Activated naive CD8-positive, alpha-beta T cell (primary cell): ENCODE results near the gene TRAPPC10.
A peak's percentile ranks its signal among the peaks of the same experiment; 100 is the strongest.

Experiments used
- H3K27ac Mint-ChIP-seq: one replicate; pipeline ENCODE4 v1.8.0; 2021; ENCODE audit warnings: mixed read lengths
- H3K27me3 Mint-ChIP-seq: one replicate; pipeline ENCODE4 v1.8.0; 2021; ENCODE audit warnings: mixed read lengths
- H3K36me3 Mint-ChIP-seq: one replicate; pipeline ENCODE4 v1.8.0; 2021; ENCODE audit warnings: mixed read lengths
- H3K4me1 Mint-ChIP-seq: one replicate; pipeline ENCODE4 v1.8.0; 2021; ENCODE audit warnings: low read depth, mixed read lengths
- H3K4me3 Mint-ChIP-seq: one replicate; pipeline ENCODE4 v1.8.0; 2021; ENCODE audit warnings: mild to moderate bottlenecking, mixed read lengths
- H3K9me3 Mint-ChIP-seq: one replicate; pipeline ENCODE4 v1.8.0; 2021; ENCODE audit warnings: low read depth, mixed read lengths

TRAPPC10 gene

DNA sequence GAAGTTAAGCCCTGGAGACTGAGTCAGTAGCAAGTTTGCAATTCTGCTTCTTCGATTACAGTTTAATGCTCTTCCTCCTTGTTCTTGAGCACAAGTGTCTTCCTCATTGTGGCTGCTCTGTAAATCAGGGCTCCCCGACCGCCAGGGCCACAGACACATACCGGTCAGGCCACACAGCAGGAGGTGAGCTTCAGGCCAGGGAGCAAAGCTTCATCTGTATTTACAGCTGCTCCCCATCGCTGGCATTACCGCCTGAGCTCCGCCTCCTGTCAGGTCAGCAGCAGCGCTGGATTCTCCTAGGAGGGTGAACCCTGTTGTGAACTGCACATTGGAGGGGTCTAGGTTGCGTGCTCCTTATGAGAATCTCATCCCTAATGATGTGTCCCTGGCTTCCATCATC lies 1.7 kb upstream of the TRAPPC10 start:
- H3K9me3 Mint-ChIP-seq, result no peaks in the 10 kb centered on the region
- H3K27me3 Mint-ChIP-seq, result no peaks in the 10 kb centered on the region
- H3K27ac Mint-ChIP-seq, result peak overlapping the region; percentile 66
- H3K36me3 Mint-ChIP-seq, result peaks cover 2% of the 10 kb centered on the region
- H3K4me3 Mint-ChIP-seq, result no peak overlapping the region
- peaks cover 30% of the 10 kb centered on the region for H3K4me1 Mint-ChIP-seq

DNA sequence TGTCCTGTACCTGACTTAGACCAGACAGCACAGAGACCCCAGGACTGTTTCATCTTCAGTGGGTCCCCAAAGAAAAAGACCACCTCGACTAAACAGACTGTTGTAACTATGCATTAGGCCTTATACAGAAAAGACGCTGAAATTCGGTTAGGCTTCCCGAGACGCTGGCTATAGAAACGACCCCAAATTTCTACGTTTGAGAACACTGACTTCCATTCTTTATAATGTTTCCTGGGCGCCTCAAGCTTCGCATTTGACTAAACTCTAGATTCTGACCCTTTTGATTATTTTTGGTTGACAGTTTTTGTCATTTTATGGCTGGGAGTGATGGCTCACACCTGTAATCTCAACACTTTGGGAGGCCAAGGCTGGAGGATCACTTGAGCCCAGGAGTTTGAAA lies 986 bp upstream of the TRAPPC10 start:
- peak overlapping the region; percentile 92 for H3K4me3 Mint-ChIP-seq
- H3K9me3 Mint-ChIP-seq, result no peaks in the 10 kb centered on the region
- peak overlapping the region; percentile 97 for H3K27ac Mint-ChIP-seq
- H3K4me1 Mint-ChIP-seq, result peaks cover 37% of the 10 kb centered on the region
- no peaks in the 10 kb centered on the region for H3K27me3 Mint-ChIP-seq
- peaks cover 2% of the 10 kb centered on the region for H3K36me3 Mint-ChIP-seq

DNA sequence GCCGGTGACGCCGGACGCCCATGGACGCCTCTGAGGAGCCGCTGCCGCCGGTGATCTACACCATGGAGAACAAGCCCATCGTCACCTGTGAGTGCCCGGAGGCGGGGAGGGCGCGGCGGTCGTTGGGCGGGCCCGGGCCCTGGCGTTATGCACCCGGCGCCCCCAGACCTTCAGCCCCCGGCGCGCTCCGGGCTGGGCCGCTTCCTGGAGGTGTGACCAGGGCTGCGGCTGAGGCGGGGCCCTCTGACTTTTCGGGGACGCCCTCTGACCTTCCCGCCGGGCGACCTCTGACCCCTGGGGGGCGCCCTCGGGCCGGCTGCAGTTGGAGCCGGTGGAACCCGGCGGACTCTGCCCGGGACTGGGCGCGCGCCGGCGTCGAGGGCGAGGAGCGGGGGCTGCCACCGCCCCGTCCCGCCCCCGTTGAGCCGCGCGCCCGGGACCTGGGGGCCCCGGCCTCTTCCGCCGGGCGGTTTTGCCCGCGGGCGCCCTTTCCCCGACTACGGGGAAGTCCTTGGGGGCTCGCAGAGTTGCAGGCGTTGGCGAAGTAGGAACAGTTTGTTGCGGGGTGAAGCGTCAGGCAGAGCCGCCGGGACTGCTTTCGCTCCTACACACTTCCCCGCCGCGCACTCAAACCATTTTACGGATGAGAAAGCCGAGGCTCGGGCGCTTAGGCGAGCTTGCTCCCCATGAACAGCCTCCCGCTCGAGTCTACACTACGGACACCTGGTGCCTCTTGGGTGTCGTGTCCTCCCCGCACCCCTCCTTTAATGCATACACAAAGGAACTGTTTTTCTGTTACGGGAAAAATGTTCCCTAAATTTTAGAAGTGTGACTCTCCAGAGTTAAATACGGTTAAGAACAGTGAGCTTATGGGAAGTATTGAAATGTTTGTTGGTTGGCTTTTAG lies 618 bp downstream of the TRAPPC10 start:
- peak overlapping the region; percentile 93 for H3K4me3 Mint-ChIP-seq
- no peaks in the 10 kb centered on the region for H3K27me3 Mint-ChIP-seq
- peaks cover 2% of the 10 kb centered on the region for H3K36me3 Mint-ChIP-seq
- peaks cover 48% of the 10 kb centered on the region for H3K4me1 Mint-ChIP-seq
- peak overlapping the region; percentile 95 for H3K27ac Mint-ChIP-seq
- no peaks in the 10 kb centered on the region for H3K9me3 Mint-ChIP-seq

DNA sequence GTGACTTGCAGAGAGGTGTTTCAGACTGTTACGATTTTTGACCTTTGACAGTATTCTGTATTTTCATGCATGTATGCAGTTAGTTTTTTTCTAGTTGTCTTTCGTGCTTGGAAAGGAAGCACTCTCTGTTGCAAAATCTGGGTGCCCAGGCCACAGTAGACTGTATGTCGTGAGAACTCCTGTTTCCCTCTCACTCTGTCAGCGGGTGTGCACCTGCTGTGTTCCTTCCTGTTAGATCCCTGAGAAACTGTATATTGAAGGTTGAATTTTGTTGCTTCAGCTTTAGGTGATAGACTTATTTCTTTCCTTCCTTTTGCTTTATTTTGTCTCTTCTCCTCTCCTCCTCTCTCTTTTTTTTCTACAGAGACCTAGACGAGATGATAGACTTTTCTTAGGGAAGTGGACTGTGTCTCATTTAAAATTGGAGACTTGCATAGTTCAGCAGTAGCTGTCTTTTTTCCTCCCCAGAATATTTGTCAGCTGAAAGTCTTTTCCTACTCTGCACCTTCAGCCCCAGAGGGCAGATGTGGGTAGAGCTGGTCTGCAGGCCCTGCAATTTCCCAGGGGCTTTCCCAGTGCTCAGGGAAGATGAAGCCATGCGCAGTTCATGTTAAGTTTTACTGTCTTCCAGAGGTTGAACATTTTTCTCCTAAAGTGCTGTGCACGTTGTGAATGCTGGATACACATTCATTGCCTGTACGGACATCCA lies 1.4 kb downstream of the TRAPPC10 start:
- H3K4me1 Mint-ChIP-seq, result peaks cover 54% of the 10 kb centered on the region
- H3K27me3 Mint-ChIP-seq, result no peaks in the 10 kb centered on the region
- H3K9me3 Mint-ChIP-seq, result no peaks in the 10 kb centered on the region
- H3K4me3 Mint-ChIP-seq, result peak overlapping the region; percentile 93
- peaks cover 2% of the 10 kb centered on the region for H3K36me3 Mint-ChIP-seq
- peak overlapping the region; percentile 95 for H3K27ac Mint-ChIP-seq

GRCh38 chr21:44017601-44018000 lies 5.5 kb downstream of the TRAPPC10 start:
- H3K4me3 Mint-ChIP-seq, result peak overlapping the region; percentile 64
- H3K27me3 Mint-ChIP-seq, result no peaks in the 10 kb centered on the region
- peaks cover 2% of the 10 kb centered on the region for H3K36me3 Mint-ChIP-seq
- no peaks in the 10 kb centered on the region for H3K9me3 Mint-ChIP-seq
- H3K4me1 Mint-ChIP-seq, result peaks cover 79% of the 10 kb centered on the region
- H3K27ac Mint-ChIP-seq, result peak overlapping the region; percentile 66

DNA sequence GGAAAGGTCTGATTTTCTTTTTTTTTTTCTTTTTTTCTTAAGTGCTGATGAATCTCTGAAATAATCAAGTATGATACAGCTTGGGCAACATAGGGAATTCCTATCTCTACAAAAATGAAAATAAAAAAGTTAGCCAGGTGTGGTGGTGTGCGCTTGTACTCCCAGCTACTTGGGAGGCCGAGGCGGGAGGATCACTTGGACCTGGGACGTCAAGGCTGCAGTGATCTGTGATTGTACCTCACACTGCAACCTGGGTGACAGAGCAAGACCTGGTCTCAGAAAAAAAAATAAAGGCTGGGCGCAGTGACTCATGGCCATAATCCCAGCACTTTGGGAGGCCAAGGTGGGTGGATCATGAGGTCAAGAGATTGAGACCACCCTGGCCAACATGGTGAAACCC lies 6.0 kb downstream of the TRAPPC10 start:
- peak overlapping the region; percentile 66 for H3K27ac Mint-ChIP-seq
- H3K9me3 Mint-ChIP-seq, result no peaks in the 10 kb centered on the region
- no peaks in the 10 kb centered on the region for H3K27me3 Mint-ChIP-seq
- H3K4me1 Mint-ChIP-seq, result peaks cover 82% of the 10 kb centered on the region
- H3K36me3 Mint-ChIP-seq, result peaks cover 2% of the 10 kb centered on the region
- H3K4me3 Mint-ChIP-seq, result peak overlapping the region; percentile 64

GRCh38 chr21:44018813-44019567 lies 6.9 kb downstream of the TRAPPC10 start:
- Mint-ChIP-seq H3K27me3 (no peaks in the 10 kb centered on the region), H3K4me1 (peaks cover 80% of the 10 kb centered on the region), H3K4me3 (peak overlapping the region; percentile 62), H3K9me3 (no peaks in the 10 kb centered on the region), H3K27ac (peak overlapping the region; percentile 78), H3K36me3 (peaks cover 1% of the 10 kb centered on the region)

DNA sequence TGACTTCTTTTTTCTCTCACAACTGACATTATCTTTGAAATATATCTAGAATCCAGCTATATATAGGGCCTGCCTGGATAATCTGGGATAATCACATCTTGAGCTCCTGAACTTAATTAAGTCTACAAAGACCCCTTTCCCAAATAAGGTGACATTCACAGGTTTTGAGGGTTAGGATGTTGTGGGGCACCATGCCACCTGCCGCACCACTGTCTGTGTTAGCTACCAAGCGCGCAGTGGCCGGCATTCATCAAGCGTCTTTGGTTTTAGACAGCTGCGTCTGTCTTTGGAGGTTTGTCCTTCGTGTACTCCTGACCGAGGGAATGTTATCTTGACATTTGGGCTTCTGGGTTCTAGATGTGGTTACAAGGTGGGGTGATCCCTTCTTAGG lies 7.5 kb downstream of the TRAPPC10 start:
- Mint-ChIP-seq H3K36me3 (no peaks in the 10 kb centered on the region), H3K4me1 (peaks cover 80% of the 10 kb centered on the region), H3K4me3 (peak overlapping the region; percentile 62), H3K27ac (peak overlapping the region; percentile 78), H3K27me3 (no peaks in the 10 kb centered on the region), H3K9me3 (no peaks in the 10 kb centered on the region)

GRCh38 chr21:44020551-44020950 lies 8.4 kb downstream of the TRAPPC10 start:
- Mint-ChIP-seq H3K9me3 (no peaks in the 10 kb centered on the region), H3K27ac (peak overlapping the region; percentile 77), H3K4me3 (no peak overlapping the region), H3K27me3 (no peaks in the 10 kb centered on the region), H3K4me1 (peaks cover 82% of the 10 kb centered on the region), H3K36me3 (no peaks in the 10 kb centered on the region)

DNA sequence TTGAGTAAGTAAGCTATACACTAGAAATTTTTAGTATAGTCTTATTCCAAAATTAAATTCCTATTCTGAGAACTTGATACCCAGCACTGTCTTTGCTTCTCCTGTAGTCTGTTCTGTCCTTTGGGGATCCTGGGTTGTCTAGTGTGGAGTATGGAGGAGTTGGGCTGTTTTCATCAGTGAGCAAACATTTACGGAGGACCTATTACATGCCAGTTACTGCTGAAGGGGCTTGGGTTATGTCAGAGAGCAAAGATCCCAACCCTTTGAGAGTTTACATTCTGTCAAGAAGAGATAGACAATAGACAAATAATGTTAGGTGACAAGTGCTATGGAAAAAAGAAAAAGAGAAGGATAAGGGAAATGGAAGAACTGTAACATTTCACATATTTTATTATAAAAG lies 9.0 kb downstream of the TRAPPC10 start:
- Mint-ChIP-seq H3K27me3 (no peaks in the 10 kb centered on the region), H3K9me3 (no peaks in the 10 kb centered on the region), H3K4me1 (peaks cover 82% of the 10 kb centered on the region), H3K4me3 (peak overlapping the region; percentile 6), H3K36me3 (no peaks in the 10 kb centered on the region), H3K27ac (peak overlapping the region; percentile 77)

DNA sequence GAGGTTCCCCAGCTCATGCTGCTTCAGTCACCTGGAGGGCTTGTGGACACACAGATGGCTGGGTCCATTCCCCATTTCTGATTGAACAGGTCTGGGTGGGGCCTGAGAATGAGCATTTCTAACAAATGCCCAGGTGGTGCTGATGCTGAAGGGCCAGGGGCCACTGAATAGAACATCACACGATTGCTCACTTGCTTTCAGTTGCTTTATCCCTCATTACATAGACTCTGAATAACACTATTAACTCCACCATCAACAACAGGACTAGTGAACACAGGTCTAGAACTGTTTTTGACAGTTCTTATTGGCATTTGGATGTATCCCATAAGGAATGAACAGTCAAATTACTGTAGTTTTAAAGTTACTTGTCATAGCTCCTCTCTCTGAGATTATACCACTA lies 12.1 kb downstream of the TRAPPC10 start:
- Mint-ChIP-seq H3K4me3 (no peak overlapping the region), H3K27me3 (no peaks in the 10 kb centered on the region), H3K9me3 (no peaks in the 10 kb centered on the region), H3K36me3 (no peaks in the 10 kb centered on the region), H3K4me1 (peaks cover 85% of the 10 kb centered on the region), H3K27ac (peak overlapping the region; percentile 59)

DNA sequence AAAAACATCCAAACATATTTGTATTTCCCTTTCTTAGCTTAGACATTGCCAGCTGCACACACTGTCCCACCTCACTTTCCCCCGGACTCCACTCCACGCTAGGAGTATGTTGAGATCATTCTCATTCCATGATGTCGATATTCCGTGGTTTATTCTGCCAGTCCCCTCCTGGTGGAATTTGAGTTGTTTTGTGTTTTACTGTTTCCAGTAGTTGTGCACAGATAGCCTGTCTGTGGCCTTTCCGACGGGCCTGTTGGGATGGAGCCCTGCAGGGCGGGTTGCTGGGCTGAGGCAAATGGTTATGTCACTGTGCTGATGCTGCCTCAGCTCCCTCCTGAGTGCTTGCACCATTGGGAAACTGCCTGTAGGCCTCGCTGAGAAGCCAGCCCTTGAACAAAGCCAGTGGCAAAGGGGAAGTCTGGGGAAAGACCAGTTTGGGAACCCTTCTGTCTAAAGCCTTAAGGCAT lies 12.8 kb downstream of the TRAPPC10 start:
- H3K4me3 Mint-ChIP-seq, result no peak overlapping the region
- H3K36me3 Mint-ChIP-seq, result no peaks in the 10 kb centered on the region
- H3K27ac Mint-ChIP-seq, result peak overlapping the region; percentile 61
- H3K27me3 Mint-ChIP-seq, result no peaks in the 10 kb centered on the region
- H3K4me1 Mint-ChIP-seq, result peaks cover 85% of the 10 kb centered on the region
- H3K9me3 Mint-ChIP-seq, result no peaks in the 10 kb centered on the region

DNA sequence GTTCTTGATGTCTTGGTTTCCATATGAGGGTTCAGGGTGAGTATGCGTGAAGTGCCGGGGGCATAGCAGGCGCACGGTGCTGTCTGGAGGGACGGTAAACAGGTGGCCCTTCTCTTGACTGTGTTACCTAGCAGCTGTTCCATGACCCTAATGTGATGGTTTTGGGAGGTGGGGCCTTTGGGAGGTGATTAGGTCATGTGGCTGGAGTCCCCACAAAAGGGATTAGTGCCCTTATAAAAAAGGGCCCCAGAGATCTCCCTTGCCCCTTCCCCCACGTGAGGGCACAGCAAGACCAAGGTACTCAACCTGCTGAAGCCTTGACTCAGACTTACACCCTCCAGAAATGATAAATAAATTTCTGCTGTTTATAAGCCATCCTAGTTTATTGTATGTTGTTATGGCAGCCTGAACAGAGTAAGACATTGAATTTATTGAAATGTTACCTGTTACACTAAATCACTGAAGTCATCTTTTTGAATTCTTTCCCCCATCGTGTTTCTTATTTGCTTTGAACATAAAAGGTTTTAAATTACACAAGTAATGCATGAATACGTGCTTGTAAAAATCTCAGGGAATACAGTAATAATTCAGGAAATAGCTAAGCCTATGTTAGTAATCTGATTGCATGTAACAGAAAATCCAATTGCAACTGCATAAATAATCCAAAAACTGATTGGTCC lies 15.6 kb downstream of the TRAPPC10 start:
- no peak overlapping the region for H3K27ac Mint-ChIP-seq
- H3K9me3 Mint-ChIP-seq, result no peaks in the 10 kb centered on the region
- no peaks in the 10 kb centered on the region for H3K36me3 Mint-ChIP-seq
- no peak overlapping the region for H3K4me3 Mint-ChIP-seq
- peaks cover 72% of the 10 kb centered on the region for H3K4me1 Mint-ChIP-seq
- no peaks in the 10 kb centered on the region for H3K27me3 Mint-ChIP-seq

DNA sequence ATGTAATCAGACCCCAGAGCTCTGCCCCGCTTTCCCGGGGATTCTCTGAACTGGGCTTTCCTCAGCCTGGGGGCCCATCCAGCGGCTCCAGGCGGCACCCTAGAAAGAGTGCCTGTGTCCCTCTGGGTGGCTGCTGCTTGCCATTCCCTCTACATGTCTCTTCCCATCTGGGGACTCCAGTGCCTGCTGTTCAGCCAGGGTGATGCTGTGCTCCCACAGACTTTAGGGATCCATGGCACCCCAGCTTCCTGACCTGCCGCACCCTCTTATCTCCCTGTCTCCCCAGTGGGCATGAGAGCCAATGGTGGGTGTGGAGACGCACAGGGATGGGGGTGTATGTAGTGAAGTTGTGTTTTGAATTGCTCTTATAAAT lies 16.2 kb downstream of the TRAPPC10 start:
- Mint-ChIP-seq H3K27me3 (no peaks in the 10 kb centered on the region), H3K4me3 (no peak overlapping the region), H3K4me1 (peaks cover 69% of the 10 kb centered on the region), H3K36me3 (no peaks in the 10 kb centered on the region), H3K9me3 (no peaks in the 10 kb centered on the region), H3K27ac (no peak overlapping the region)
